ENCODE results near the gene PTPRE. TPM values are rescaled to one million over a fixed set of nuclear protein-coding genes. Genes with fewer than 3 reads are reported as not detected.

Gene PTPRE
- total and polyA plus RNA-seq, 10 of the 15 experiments (the other 5 are each of a cell fraction or from before 2014, with no cell fraction given) = 2.9 to 7.6 (median 5.8) TPM

- ChIA-PET POLR2A (no interaction called here), RAD21 (ENCODE audit: unreplicated experiment) (no interaction called here), SMC1A (ENCODE audit: uncharacterized antibody, unreplicated experiment) (no interaction called here), CTCF (no interaction called here)
- no peaks in the 10 kb centered on the region for H3K4me1 ChIP-seq (ENCODE audit: control insufficient read depth, insufficient read depth, low read length)
- intact Hi-C loops (cut with micrococcal nuclease; ENCODE audit: unreplicated experiment) = no loop called here
- H3K9me3 ChIP-seq (replicated peaks; ENCODE audit: control insufficient read depth, insufficient read depth, low read length) = no peaks in the 10 kb centered on the region
- no peak overlapping the region for H3K4me3 ChIP-seq
- in situ Hi-C loops (cut with MboI) = no loop called here
- no peak overlapping the region for H3K27ac ChIP-seq (ENCODE audit: control insufficient read depth, insufficient read depth)
- H4K20me1 ChIP-seq (ENCODE audit: control insufficient read depth, insufficient read depth) = no peaks in the 10 kb centered on the region
- FAIRE-seq = no peak
- no peak overlapping the region for H3K4me2 ChIP-seq (ENCODE audit: control insufficient read depth, insufficient read depth)
- no TSS peak for BruUV-seq (replicated peaks)
- no peak overlapping the region for H2AFZ ChIP-seq (ENCODE audit: control insufficient read depth, low read depth, low read length)
- TF ChIP-seq CREB1 (IDR thresholded peaks at IDR 0.05; ENCODE audit: low read depth) = no peak
- no peak for TF ChIP-seq POU2F2 (IDR thresholded peaks at IDR 0.05; ENCODE audit: borderline replicate concordance, low read depth, low read length)
- no peak for TF ChIP-seq MTA2 (IDR thresholded peaks at IDR 0.05; ENCODE audit: low read depth)
- TF ChIP-seq IRF4 (IDR thresholded peaks at IDR 0.05; ENCODE audit: low read depth, low read length) = no peak
- TF ChIP-seq CHD2 (IDR thresholded peaks at IDR 0.05; ENCODE audit: borderline replicate concordance, low read depth, low read length) = no peak
- no peak for TF ChIP-seq SPI1 (IDR thresholded peaks at IDR 0.05; ENCODE audit: borderline replicate concordance, insufficient read depth, low read depth, low read length)
- TF ChIP-seq REST (IDR thresholded peaks at IDR 0.05; ENCODE audit: low read depth, low read length) = no peak
- no peak for TF ChIP-seq SIX5 (IDR thresholded peaks at IDR 0.05; ENCODE audit: low read depth, low read length, severe bottlenecking)
- no peak for TF ChIP-seq CTCF (IDR thresholded peaks at IDR 0.05 in 2 of 3, conservative IDR thresholded peaks at IDR 0.05 in 1 of 3; ENCODE audit: control insufficient read depth in 2 of 3, extremely low read depth in 1 of 3, insufficient read depth in 1 of 3, low read depth in 3 of 3, low read length in 3 of 3)
- no peak for TF ChIP-seq RB1 (IDR thresholded peaks at IDR 0.05; ENCODE audit: borderline replicate concordance)
- TF ChIP-seq USF2 (IDR thresholded peaks at IDR 0.05; ENCODE audit: borderline replicate concordance, low read depth, low read length) = no peak
- TF ChIP-seq BCL3 (IDR thresholded peaks at IDR 0.05; ENCODE audit: borderline replicate concordance, insufficient read depth, low read depth, low read length, poor library complexity, severe bottlenecking) = no peak
- TF ChIP-seq CEBPB (IDR thresholded peaks at IDR 0.05; ENCODE audit: borderline replicate concordance in 1 of 2, low read depth in 2 of 2, low read length in 2 of 2) = no peak
- TF ChIP-seq KAT2A (conservative IDR thresholded peaks at IDR 0.05; ENCODE audit: control insufficient read depth, low read depth, low read length) = no peak
- no peak for TF ChIP-seq STAT1 (conservative IDR thresholded peaks at IDR 0.05)
- H3K9ac ChIP-seq (ENCODE audit: control insufficient read depth, insufficient read depth, low read length) = no peak overlapping the region
- no peak for DNase-seq (ENCODE audit: low read depth, low spot score)
- no peaks in the 10 kb centered on the region for H3K79me2 ChIP-seq (ENCODE audit: control insufficient read depth, insufficient read depth, low read length)
- no peak for ATAC-seq
- H3K27me3 ChIP-seq (replicated peaks in 1 of 2; ENCODE audit: control insufficient read depth in 2 of 2, insufficient read depth in 2 of 2, low read length in 1 of 2) = peaks cover 0 to 2% of the 10 kb centered on the region in 2 experiments; a peak in 3 of 4 replicates
- no peaks in the 10 kb centered on the region for H3K36me3 ChIP-seq (ENCODE audit: control insufficient read depth in 2 of 2, insufficient read depth in 2 of 2, low read length in 1 of 2)
Observed at GRCh38 chr10:127937069-127937468, 30.2 kb downstream of the PTPRE start.
